NB4 (cell line): ENCODE results near the gene SOCS2.
"Not testable (repeated sequence)": the region's sequence is repeated elsewhere in the genome, so short reads cannot be mapped to it uniquely, and the experiment has no call there.

ENCODE experiments used
- DNase-seq: peaks from one replicate; pipeline ENCODE4 v3.0.0; 2010; ENCODE audit warnings: low read depth
- H3K4me3 ChIP-seq: one replicate; pipeline ENCODE4 v1.5.1; 2011; ENCODE audit warnings: mild to moderate bottlenecking, low read depth, low read length, moderate library complexity
- MYC ChIP-seq: IDR thresholded peaks from 2 replicates; pipeline ENCODE4 v1.6.1; 2011; ENCODE audit warnings: low read depth, low read length
- POLR2A ChIP-seq: IDR thresholded peaks from 2 replicates; pipeline ENCODE4 v1.6.1; 2011; ENCODE audit warnings: mild to moderate bottlenecking; ENCODE audit not compliant: insufficient read length; ENCODE audit errors: extremely low read depth
- TF ChIP-seq, protein P1 (sequence below): IDR thresholded peaks from 2 replicates; pipeline ENCODE4 v1.6.1; 2011; ENCODE audit warnings: low read depth, low read length
- TF ChIP-seq, protein P2 (sequence below): IDR thresholded peaks from one replicate; pipeline ENCODE4 v1.5.1; 2012; ENCODE audit warnings: low read depth, low read length

SOCS2 gene

DNA sequence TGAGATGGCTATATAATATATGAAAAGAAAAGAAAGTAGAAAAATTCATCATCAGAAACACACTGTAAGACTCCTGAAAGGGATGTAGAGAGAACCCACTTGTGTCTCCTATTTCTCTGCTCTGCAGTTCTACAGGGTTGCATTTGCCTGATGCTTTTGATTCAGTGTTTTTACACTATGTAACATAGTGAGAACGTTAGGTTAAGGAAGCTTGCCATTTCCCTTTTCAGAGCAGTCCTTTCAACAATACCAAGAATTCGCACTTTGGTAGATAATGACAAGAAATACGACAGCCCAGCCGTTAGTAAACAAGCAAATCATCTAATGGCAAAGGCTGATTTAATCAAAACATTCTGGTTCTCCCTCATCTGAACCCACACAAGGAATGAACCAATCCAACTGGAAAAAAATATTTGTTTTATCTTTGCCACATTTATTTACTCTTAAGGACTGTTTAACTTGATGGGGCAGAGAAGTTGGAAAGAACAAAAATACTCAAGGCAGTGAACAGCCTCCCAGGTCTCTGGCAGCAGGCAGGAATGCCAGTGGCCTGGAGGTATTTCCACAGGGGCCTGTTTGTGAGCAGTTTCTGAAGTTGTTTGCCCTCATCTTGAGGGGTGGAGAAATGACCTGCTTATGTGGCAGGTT, 30.8 kb upstream of the SOCS2 start:
- TF ChIP-seq MYC (no peak), POLR2A (no peak)
- TF ChIP-seq, protein P1, sequence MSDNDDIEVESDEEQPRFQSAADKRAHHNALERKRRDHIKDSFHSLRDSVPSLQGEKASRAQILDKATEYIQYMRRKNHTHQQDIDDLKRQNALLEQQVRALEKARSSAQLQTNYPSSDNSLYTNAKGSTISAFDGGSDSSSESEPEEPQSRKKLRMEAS, result no peak
- TF ChIP-seq, protein P2, sequence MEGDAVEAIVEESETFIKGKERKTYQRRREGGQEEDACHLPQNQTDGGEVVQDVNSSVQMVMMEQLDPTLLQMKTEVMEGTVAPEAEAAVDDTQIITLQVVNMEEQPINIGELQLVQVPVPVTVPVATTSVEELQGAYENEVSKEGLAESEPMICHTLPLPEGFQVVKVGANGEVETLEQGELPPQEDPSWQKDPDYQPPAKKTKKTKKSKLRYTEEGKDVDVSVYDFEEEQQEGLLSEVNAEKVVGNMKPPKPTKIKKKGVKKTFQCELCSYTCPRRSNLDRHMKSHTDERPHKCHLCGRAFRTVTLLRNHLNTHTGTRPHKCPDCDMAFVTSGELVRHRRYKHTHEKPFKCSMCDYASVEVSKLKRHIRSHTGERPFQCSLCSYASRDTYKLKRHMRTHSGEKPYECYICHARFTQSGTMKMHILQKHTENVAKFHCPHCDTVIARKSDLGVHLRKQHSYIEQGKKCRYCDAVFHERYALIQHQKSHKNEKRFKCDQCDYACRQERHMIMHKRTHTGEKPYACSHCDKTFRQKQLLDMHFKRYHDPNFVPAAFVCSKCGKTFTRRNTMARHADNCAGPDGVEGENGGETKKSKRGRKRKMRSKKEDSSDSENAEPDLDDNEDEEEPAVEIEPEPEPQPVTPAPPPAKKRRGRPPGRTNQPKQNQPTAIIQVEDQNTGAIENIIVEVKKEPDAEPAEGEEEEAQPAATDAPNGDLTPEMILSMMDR, result no peak
- DNase-seq, result no peak
- no peak overlapping the region for H3K4me3 ChIP-seq

DNA sequence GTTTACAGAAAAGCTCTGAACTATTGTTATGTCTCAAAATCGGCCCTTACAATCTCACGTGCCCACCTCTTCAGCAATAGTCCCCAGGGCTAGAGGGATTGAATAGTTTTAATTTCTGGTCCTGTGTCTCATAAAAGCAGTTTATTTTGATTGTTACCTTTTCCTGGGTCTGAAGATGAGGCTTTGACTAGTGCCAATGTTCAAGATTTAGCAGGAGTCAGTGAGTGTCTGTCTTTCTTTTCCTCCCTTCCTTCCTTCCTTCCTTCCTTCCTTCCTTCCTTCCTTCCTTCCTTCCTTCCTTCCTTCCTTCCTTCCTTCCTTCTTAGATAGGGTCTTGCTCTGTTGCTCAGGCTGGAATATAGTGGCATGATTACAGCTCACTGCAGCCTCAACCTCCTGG, 24.7 kb upstream of the SOCS2 start:
- no peak for DNase-seq
- H3K4me3 ChIP-seq, result no peak overlapping the region

DNA sequence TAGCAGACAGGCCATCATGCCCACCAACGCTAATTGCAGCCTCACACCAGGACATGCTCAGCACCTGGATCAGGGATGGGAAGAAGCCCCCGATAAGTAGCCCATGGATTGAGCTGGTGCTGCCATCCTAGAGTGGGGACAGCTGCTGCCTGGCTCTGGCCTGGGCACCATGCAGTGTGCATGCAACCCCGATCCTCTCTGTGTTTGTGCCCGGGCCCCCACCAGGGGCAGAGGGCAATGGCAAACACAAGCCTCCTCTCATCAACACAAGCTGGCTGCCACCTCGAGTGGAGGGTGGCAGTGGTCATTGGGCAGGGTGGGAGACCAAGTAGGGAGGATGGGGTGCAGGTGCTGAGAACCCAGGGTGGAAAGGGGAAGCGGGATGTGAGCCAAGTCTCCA, 23.3 kb upstream of the SOCS2 start:
- DNase-seq, result no peak
- no peak overlapping the region for H3K4me3 ChIP-seq
- TF ChIP-seq POLR2A (no peak), MYC (no peak)
- TF ChIP-seq, protein P2, result no peak
- TF ChIP-seq, protein P1, result no peak

More for the DNA sequence above, 24.7 kb upstream of the SOCS2 start:
- TF ChIP-seq, protein P1, result no peak
- TF ChIP-seq, protein P2, result no peak
- TF ChIP-seq POLR2A (no peak), MYC (no peak)

DNA sequence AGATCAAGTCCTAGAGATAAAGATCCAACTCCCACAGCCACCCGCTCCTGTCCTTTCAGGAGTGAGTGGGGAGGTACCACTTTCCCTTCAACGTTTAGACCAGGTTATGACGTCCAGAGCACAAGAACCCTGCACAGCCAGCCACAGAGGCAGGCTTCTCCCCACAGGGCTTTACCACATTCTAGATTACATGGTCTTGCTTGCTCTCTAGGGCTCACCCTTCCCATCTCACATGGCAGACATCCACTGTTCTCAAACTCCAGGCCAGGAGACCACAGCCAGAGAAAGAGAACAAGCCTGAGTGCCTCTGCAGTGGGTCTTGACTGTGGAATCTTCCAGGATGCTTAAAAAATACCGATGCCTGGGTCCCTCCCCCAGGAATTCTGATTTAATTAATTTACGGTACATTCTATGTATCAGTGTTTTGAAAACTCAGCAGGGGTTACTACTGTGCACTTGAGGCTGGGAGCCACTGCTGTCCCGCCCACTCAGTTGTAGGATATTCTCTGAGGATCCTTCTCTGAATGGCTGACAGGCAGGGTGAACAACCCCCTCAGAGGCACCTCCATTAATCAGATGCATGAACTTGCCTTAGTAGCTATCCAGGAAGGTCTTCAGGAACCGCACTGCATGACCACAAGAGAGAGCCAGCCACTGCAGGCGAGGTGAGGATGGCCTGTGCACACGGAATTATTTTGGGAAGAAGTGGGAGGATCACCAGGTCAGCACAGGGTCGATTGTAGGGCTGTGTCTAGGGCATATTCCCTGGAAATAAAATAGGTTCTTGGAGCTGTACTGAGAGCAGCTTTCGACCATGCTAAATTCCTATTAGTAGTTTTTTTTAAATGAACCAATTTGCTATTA, 21.5 kb upstream of the SOCS2 start:
- H3K4me3 ChIP-seq, result no peak overlapping the region
- TF ChIP-seq, protein P2, result no peak
- no peak for TF ChIP-seq POLR2A
- TF ChIP-seq, protein P1, result no peak
- no peak for TF ChIP-seq MYC
- DNase-seq, result no peak

DNA sequence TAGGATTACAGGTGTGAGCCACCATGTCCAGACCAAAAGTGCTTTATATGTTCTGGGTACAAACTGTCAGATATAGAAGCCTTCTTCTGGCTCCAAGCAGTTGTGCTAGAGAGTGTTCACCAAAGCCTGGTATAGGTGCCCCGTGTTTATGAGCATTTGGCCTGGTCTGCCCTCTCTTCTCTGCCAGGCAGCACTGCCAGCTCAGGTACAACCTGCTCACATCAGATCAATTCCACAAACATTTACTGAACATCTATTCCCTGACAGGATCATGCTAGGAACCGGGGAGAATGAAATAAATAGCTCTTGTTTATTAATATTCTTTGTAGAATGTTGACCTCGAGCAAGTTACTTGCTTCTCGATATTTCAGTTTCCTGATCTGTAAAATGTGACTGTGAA, 20.0 kb upstream of the SOCS2 start:
- TF ChIP-seq POLR2A, result no peak
- TF ChIP-seq, protein P2, result no peak
- TF ChIP-seq, protein P1, result no peak
- no peak for TF ChIP-seq MYC
- no peak for DNase-seq

DNA sequence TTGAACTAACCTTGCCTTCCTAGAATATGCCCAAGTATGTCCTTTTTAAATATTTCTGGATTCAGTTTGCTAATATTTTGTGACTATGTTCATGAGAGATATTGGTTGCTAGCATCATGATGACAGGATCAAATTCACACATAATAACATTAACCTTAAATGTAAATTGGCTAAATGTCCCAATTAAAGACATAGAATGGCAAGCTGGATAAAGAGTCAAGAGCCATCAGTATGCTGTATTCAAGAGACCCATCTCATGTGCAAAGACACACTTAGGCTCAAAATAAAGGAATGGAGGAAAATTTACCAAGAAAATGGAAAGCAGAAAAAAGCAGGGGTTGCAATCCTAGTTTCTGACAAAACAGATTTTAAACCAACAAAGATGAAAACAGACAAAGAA, 14.6 kb upstream of the SOCS2 start:
- H3K4me3 ChIP-seq, DNase-seq: not testable (repeated sequence)

More for the DNA sequence above, 20.0 kb upstream of the SOCS2 start:
- no peak overlapping the region for H3K4me3 ChIP-seq

DNA sequence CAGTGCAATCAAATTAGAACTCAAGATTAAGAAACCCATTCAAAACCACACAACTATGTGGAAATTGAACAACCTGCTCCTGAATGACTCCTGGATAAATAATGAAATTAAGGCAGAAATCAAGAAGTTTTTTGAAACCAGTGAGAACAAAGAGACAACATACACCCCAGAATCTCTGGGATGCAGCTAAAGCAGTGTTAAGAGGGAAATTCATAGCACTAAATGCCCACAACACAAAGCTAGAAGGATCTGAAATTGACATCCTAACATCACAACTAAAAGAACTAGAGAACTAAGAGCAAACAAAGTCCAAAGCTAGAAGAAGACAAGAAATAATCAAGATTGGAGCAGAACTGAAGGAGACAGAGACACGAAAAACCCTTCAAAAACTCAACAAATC, 13.8 kb upstream of the SOCS2 start:
- DNase-seq, H3K4me3 ChIP-seq: not testable (repeated sequence)
